Nephron (organoid): ENCODE results near the gene MAGOH.

ENCODE experiments used
- H3K27ac Mint-ChIP-seq, 3 experiments: 2 replicates each; pipeline ENCODE4 v1.8.0; 2020; ENCODE audit warnings: mixed read lengths in 3 of 3, mild to moderate bottlenecking in 2 of 3, moderate library complexity in 1 of 3
- H3K27me3 Mint-ChIP-seq: 2 replicates; pipeline ENCODE4 v1.8.0; 2021; ENCODE audit warnings: low read depth, mild to moderate bottlenecking, moderate library complexity, mixed read lengths
- H3K36me3 Mint-ChIP-seq: 2 replicates; pipeline ENCODE4 v1.8.0; 2020; ENCODE audit warnings: low read depth, mixed read lengths
- H3K4me1 Mint-ChIP-seq: 2 replicates; pipeline ENCODE4 v1.8.0; 2020; ENCODE audit warnings: mixed read lengths
- H3K4me3 Mint-ChIP-seq, 3 experiments: 2 replicates each; pipeline ENCODE4 v1.8.0; 2020; ENCODE audit warnings: mild to moderate bottlenecking in 3 of 3, mixed read lengths in 3 of 3, moderate library complexity in 2 of 3
- H3K9me3 Mint-ChIP-seq: 2 replicates; pipeline ENCODE4 v1.8.0; 2020; ENCODE audit warnings: mixed read lengths
- TF ChIP-seq, protein P1 (sequence below), 3 experiments: fragments of 200-600 bp; sonication (generic); IDR thresholded peaks; one replicate each; pipeline ENCODE4 v1.5.0; 2021; ENCODE audit warnings: antibody characterized with exemption in 3 of 3; ENCODE audit not compliant: unreplicated experiment in 3 of 3

Gene MAGOH

DNA sequence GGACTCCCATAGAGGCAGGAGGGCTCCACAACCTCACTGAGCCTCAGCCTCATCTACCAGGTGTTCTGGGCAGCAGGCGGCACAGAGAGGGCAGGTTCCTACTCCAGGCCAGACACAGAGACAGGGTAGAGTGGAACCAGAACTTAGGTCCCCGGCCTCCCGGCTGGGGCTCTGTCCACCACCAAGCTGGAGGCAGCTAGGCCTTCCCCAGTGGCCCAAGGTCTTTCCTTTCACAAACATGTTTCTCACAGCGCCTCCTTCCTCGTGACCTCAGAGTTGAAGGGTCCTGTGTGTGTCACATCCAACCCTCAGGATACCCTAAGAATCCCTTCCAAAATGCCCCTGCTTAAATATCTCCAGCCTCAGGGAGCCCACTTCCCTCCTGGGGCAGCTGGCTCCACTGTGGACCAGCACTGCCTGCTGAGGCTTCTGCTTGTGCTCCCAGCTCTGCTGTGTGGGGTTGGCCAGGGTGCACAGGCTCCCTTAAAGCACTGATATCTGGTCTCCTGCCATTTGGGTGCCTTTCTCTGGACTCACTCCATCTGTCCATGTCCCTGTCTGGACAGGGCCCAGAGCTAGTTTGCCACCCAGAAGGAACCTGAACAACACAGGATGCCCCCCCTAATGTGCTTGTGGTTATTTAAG lies 33.2 kb upstream of the MAGOH start:
- Mint-ChIP-seq H3K27ac (no peak overlapping the region), H3K4me3 (no peak overlapping the region), H3K27me3 (no peaks in the 10 kb centered on the region)

GRCh38 chr1:53270873-53271272 lies 32.6 kb upstream of the MAGOH start:
- Mint-ChIP-seq H3K9me3 (no peaks in the 10 kb centered on the region), H3K27me3 (no peaks in the 10 kb centered on the region), H3K36me3 (peaks cover 13% of the 10 kb centered on the region), H3K4me3 (no peak overlapping the region), H3K27ac (no peak overlapping the region), H3K4me1 (no peaks in the 10 kb centered on the region)
- TF ChIP-seq, protein P1, sequence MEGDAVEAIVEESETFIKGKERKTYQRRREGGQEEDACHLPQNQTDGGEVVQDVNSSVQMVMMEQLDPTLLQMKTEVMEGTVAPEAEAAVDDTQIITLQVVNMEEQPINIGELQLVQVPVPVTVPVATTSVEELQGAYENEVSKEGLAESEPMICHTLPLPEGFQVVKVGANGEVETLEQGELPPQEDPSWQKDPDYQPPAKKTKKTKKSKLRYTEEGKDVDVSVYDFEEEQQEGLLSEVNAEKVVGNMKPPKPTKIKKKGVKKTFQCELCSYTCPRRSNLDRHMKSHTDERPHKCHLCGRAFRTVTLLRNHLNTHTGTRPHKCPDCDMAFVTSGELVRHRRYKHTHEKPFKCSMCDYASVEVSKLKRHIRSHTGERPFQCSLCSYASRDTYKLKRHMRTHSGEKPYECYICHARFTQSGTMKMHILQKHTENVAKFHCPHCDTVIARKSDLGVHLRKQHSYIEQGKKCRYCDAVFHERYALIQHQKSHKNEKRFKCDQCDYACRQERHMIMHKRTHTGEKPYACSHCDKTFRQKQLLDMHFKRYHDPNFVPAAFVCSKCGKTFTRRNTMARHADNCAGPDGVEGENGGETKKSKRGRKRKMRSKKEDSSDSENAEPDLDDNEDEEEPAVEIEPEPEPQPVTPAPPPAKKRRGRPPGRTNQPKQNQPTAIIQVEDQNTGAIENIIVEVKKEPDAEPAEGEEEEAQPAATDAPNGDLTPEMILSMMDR (IDR thresholded peaks at IDR 0.05; ENCODE audit: unreplicated experiment in 3 of 3) = no peak

More for the DNA sequence above, 33.2 kb upstream of the MAGOH start:
- Mint-ChIP-seq H3K4me1 (no peaks in the 10 kb centered on the region), H3K36me3 (peaks cover 13% of the 10 kb centered on the region), H3K9me3 (no peaks in the 10 kb centered on the region)
- TF ChIP-seq, protein P1 (IDR thresholded peaks at IDR 0.05; ENCODE audit: unreplicated experiment in 3 of 3) = no peak

- Mint-ChIP-seq H3K27me3 (no peaks in the 10 kb centered on the region), H3K27ac (no peak overlapping the region), H3K9me3 (no peaks in the 10 kb centered on the region), H3K4me1 (no peaks in the 10 kb centered on the region), H3K4me3 (no peak overlapping the region), H3K36me3 (peaks cover 18% of the 10 kb centered on the region)
- TF ChIP-seq, protein P1 (IDR thresholded peaks at IDR 0.05; ENCODE audit: unreplicated experiment in 3 of 3) = no peak
Observed at GRCh38 chr1:53270107-53270506, 31.8 kb upstream of the MAGOH start.

DNA sequence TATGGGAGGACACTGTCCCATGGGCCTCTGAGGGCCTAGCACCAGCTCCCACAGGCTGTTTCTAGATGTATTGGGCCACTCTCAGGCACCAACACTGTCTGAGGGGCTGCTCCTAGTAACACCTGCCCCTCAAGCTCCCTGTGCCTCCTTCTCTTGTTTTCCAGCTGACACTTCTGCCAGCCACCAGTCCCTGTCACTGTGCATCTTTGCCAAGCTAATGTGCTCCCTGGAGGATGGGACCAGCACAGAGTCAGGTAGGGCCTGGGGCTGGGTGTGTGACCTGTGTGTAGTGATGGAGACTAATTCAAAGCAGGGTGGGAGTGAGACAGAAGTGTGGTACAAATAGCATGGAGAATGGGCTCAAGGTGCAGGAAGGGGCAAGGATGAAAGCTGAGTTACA lies 29.4 kb upstream of the MAGOH start:
- no peak overlapping the region for H3K27ac Mint-ChIP-seq
- H3K27me3 Mint-ChIP-seq = no peaks in the 10 kb centered on the region
- H3K36me3 Mint-ChIP-seq = peaks cover 24% of the 10 kb centered on the region
- no peaks in the 10 kb centered on the region for H3K9me3 Mint-ChIP-seq
- H3K4me3 Mint-ChIP-seq = no peak overlapping the region
- TF ChIP-seq, protein P1 (IDR thresholded peaks at IDR 0.05; ENCODE audit: unreplicated experiment in 3 of 3) = no peak
- H3K4me1 Mint-ChIP-seq = no peaks in the 10 kb centered on the region

- H3K4me1 Mint-ChIP-seq = no peaks in the 10 kb centered on the region
- peaks cover 25% of the 10 kb centered on the region for H3K36me3 Mint-ChIP-seq
- H3K9me3 Mint-ChIP-seq = no peaks in the 10 kb centered on the region
- TF ChIP-seq, protein P1 (IDR thresholded peaks at IDR 0.05; ENCODE audit: unreplicated experiment in 3 of 3) = peak; percentile 11 to 26 (median 20)
- no peak overlapping the region for H3K27ac Mint-ChIP-seq
- no peak overlapping the region for H3K4me3 Mint-ChIP-seq
- no peaks in the 10 kb centered on the region for H3K27me3 Mint-ChIP-seq
Observed at GRCh38 chr1:53266038-53266437, 27.7 kb upstream of the MAGOH start.

DNA sequence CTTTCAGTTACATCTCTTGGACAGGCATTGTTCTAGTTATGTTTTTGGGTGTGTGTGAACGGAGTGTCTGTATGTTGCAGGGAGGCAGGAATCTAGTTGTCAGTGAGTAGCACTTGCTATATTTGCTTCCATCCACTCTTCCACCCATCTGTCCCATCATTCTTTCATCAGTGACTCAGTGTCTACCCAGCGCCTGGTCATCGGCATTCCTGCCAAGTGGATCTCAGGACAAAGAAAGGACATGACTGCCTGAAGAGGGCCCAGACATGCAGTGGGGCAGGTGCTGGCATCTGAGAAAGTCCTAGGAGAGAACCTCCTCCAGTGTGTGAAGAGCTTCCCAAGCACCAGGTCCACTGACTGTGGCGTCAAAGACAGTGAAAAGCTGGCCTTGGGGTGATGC lies 27.3 kb upstream of the MAGOH start:
- Mint-ChIP-seq H3K27me3 (no peaks in the 10 kb centered on the region), H3K27ac (no peak overlapping the region)

More for the DNA sequence above, 27.3 kb upstream of the MAGOH start:
- Mint-ChIP-seq H3K4me1 (no peaks in the 10 kb centered on the region), H3K36me3 (peaks cover 20% of the 10 kb centered on the region), H3K4me3 (no peak overlapping the region), H3K9me3 (no peaks in the 10 kb centered on the region)
- TF ChIP-seq, protein P1 (IDR thresholded peaks at IDR 0.05; ENCODE audit: unreplicated experiment in 3 of 3) = no peak
